Measurements from ENCODE around the gene MRPS18A. TPM values are rescaled to one million over a fixed set of nuclear protein-coding genes. Genes with fewer than 3 reads are reported as not detected.
A peak's percentile ranks its signal among the peaks of the same experiment; 100 is the strongest.

Gene MRPS18A
- total and polyA plus RNA-seq, 2 of the 13 experiments (the other 11 are each of a cell fraction or from before 2014, with no cell fraction given): 87.8 to 89.1 TPM

- no peak for TF ChIP-seq ZNF780A (CRISPR knock-in tag; IDR thresholded peaks at IDR 0.05)
- TF ChIP-seq ZBTB38 (CRISPR knock-in tag; IDR thresholded peaks at IDR 0.05): peak; percentile 88
- TF ChIP-seq FOXC1 (CRISPR knock-in tag; IDR thresholded peaks at IDR 0.05; ENCODE audit: borderline replicate concordance): peak; percentile 81; the same call in 1 of the 2 replicates
- TF ChIP-seq KAT8 (CRISPR knock-in tag; IDR thresholded peaks at IDR 0.05): no peak
- peak; percentile 88; the same call in 1 of the 2 replicates for TF ChIP-seq ZNF792 (CRISPR knock-in tag; IDR thresholded peaks at IDR 0.05)
- no peak for TF ChIP-seq MTF1 (CRISPR knock-in tag; IDR thresholded peaks at IDR 0.05)
- TF ChIP-seq ZFP91 (CRISPR knock-in tag; IDR thresholded peaks at IDR 0.05; ENCODE audit: borderline replicate concordance): peak; percentile 70
- TF ChIP-seq ZNF205 (CRISPR knock-in tag; IDR thresholded peaks at IDR 0.05): 0 out of 2 replicates have a peak, but pooled peaks have one; percentile 61
- TF ChIP-seq ZNF281 (CRISPR knock-in tag; IDR thresholded peaks at IDR 0.05; ENCODE audit: borderline replicate concordance): no peak
- TF ChIP-seq ZNF407 (CRISPR knock-in tag; IDR thresholded peaks at IDR 0.05; ENCODE audit: not compliant biosample characterization): peak; percentile 17
- TF ChIP-seq HCFC1 (IDR thresholded peaks at IDR 0.05; ENCODE audit: low read depth, low read length): no peak
- TF ChIP-seq RFXANK (CRISPR knock-in tag; IDR thresholded peaks at IDR 0.05): no peak
- no peak for TF ChIP-seq GMEB1 (CRISPR knock-in tag; IDR thresholded peaks at IDR 0.05; ENCODE audit: borderline replicate concordance)
- no peak; the same call in 1 of the 2 replicates for TF ChIP-seq TGIF2 (CRISPR knock-in tag; IDR thresholded peaks at IDR 0.05)
These were observed 19.2 kb downstream of the MRPS18A start (continued) for GRCh38 chr6:43668151-43669028.

All from HepG2 (cell line).